ENCODE measurements around the gene RBM8A. TPM values are rescaled to one million over a fixed set of nuclear protein-coding genes. Genes with fewer than 3 reads are reported as not detected.

Gene RBM8A
- total RNA-seq, 2 experiments from 2014 or later = 135 to 200 TPM

DNA sequence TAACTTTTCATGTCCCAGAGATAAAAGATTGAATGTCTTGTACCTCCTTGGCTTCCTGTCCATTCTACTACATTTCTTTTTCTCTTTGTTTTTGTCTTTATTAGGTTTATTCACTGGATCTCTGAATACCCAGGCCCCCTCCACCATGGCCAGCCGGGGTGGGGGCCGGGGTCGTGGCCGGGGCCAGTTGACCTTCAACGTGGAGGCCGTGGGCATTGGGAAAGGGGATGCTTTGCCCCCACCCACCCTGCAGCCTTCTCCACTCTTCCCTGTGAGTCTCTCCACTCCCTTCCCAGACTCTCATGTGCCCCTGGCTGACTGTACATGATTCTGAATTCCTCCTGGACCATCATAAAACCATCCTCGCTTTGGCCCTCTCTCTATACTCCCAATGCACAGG is 47.4 kb upstream of the RBM8A start:
- ChIA-PET POLR2A (no interaction called here), CTCF (ENCODE audit: unreplicated experiment) (no interaction called here)
- H3K79me2 ChIP-seq (ENCODE audit: insufficient read depth, low read depth, low read length) = no peaks in the 10 kb centered on the region
- H3K4me1 ChIP-seq (ENCODE audit: insufficient read depth, low read length, poor library complexity, severe bottlenecking) = peaks cover 29% of the 10 kb centered on the region
- H3K36me3 ChIP-seq (ENCODE audit: insufficient read depth, low read length) = no peaks in the 10 kb centered on the region
- no TSS peak for BruUV-seq (replicated peaks)
- TF ChIP-seq CTCF (conservative IDR thresholded peaks at IDR 0.05; ENCODE audit: low read length) = no peak
- TF ChIP-seq EZH2phosphoT487 (IDR thresholded peaks at IDR 0.05; ENCODE audit: borderline replicate concordance, low read depth, low read length) = no peak
- H3K4me2 ChIP-seq (ENCODE audit: low read length) = no peak overlapping the region
- H3K27ac ChIP-seq (ENCODE audit: low read depth, low read length, poor library complexity, severe bottlenecking) = no peak overlapping the region
- H4K20me1 ChIP-seq (ENCODE audit: insufficient read depth, low read length) = no peaks in the 10 kb centered on the region
- intact Hi-C loops (cut with micrococcal nuclease; ENCODE audit: unreplicated experiment) = loop anchor here (5.0 kb wide), 1 partner anchor 127 kb away; the partner anchor contains the start of gene NUDT17
- no peak overlapping the region for H2AFZ ChIP-seq (ENCODE audit: low read length)
- DNase-seq (ENCODE audit: low spot score) = no peak
- no peaks in the 10 kb centered on the region for H3K9me2 ChIP-seq (ENCODE audit: insufficient read depth, low read length)
- no peak overlapping the region for H3K4me3 ChIP-seq (ENCODE audit: low read depth, low read length, poor library complexity, severe bottlenecking)
- no peaks in the 10 kb centered on the region for H3K9me3 ChIP-seq (ENCODE audit: low read length)

GRCh38 chr1:145972580-145972979 is 45.3 kb upstream of the RBM8A start:
- peaks cover 7% of the 10 kb centered on the region for H3K4me1 ChIP-seq (ENCODE audit: insufficient read depth, low read length, poor library complexity, severe bottlenecking)
- no peak overlapping the region for H3K4me3 ChIP-seq (ENCODE audit: low read depth, low read length, poor library complexity, severe bottlenecking)
- H3K79me2 ChIP-seq (ENCODE audit: insufficient read depth, low read depth, low read length) = no peaks in the 10 kb centered on the region
- H3K36me3 ChIP-seq (ENCODE audit: insufficient read depth, low read length) = peaks cover 2% of the 10 kb centered on the region
- no peaks in the 10 kb centered on the region for H3K9me3 ChIP-seq (ENCODE audit: low read length)
- DNase-seq (ENCODE audit: low spot score) = no peak
- no TSS peak for BruUV-seq (replicated peaks)
- no peaks in the 10 kb centered on the region for H3K9me2 ChIP-seq (ENCODE audit: insufficient read depth, low read length)
- intact Hi-C loops (cut with micrococcal nuclease; ENCODE audit: unreplicated experiment) = no loop called here
- ChIA-PET CTCF (ENCODE audit: unreplicated experiment) (no interaction called here), POLR2A (no interaction called here)
- TF ChIP-seq EZH2phosphoT487 (IDR thresholded peaks at IDR 0.05; ENCODE audit: borderline replicate concordance, low read depth, low read length) (no peak), CTCF (conservative IDR thresholded peaks at IDR 0.05; ENCODE audit: low read length) (no peak)
- H3K4me2 ChIP-seq (ENCODE audit: low read length) = no peak overlapping the region
- no peak overlapping the region for H3K27ac ChIP-seq (ENCODE audit: low read depth, low read length, poor library complexity, severe bottlenecking)
- H2AFZ ChIP-seq (ENCODE audit: low read length) = no peak overlapping the region
- H4K20me1 ChIP-seq (ENCODE audit: insufficient read depth, low read length) = no peaks in the 10 kb centered on the region

DNA sequence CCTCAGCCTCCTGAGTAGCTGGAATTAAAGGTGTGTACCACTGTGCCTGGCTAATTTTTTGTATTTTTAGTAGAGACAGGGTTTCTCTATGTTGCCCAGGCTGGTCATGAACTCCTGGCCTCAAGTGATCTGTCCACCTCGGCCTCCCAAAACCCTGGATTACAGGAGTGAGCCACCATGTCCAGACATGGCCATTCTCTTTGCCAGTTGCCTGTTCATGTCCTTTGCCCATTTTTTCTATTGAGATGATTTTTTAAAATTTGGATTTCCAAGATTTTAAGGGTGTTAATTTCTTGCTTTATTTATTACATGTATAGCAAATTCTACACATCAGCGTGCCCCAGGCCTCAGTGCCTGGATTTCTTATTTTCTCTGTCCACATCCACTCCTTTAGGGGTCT is 40.0 kb upstream of the RBM8A start:
- Histone ChIP-seq H3K9me3 (ENCODE audit: low read length) (peaks cover 3% of the 10 kb centered on the region; the same call in 1 of the 2 replicates), H3K9me2 (ENCODE audit: insufficient read depth, low read length) (no peaks in the 10 kb centered on the region), H4K20me1 (ENCODE audit: insufficient read depth, low read length) (no peaks in the 10 kb centered on the region), H3K4me2 (ENCODE audit: low read length) (no peak overlapping the region), H3K4me1 (ENCODE audit: insufficient read depth, low read length, poor library complexity, severe bottlenecking) (peaks cover 23% of the 10 kb centered on the region), H3K79me2 (ENCODE audit: insufficient read depth, low read depth, low read length) (peaks cover 6% of the 10 kb centered on the region; the same call in 1 of the 2 replicates), H3K4me3 (ENCODE audit: low read depth, low read length, poor library complexity, severe bottlenecking) (no peak overlapping the region), H2AFZ (ENCODE audit: low read length) (no peak overlapping the region), H3K36me3 (ENCODE audit: insufficient read depth, low read length) (peaks cover 6% of the 10 kb centered on the region), H3K27ac (ENCODE audit: low read depth, low read length, poor library complexity, severe bottlenecking) (no peak overlapping the region)
- intact Hi-C loops (cut with micrococcal nuclease; ENCODE audit: unreplicated experiment) = no loop called here
- TF ChIP-seq CTCF (conservative IDR thresholded peaks at IDR 0.05; ENCODE audit: low read length) (no peak), EZH2phosphoT487 (IDR thresholded peaks at IDR 0.05; ENCODE audit: borderline replicate concordance, low read depth, low read length) (no peak)
- DNase-seq (ENCODE audit: low spot score) = no peak
- ChIA-PET CTCF (ENCODE audit: unreplicated experiment) (no interaction called here), POLR2A (interaction anchor here (0.7 to 5.5 kb wide), 3 partner anchors 10 to 109 kb away, joined by 4 to 58 read pairs (median 12); partner anchors contain the start of genes LIX1L and PIAS3)
- no TSS peak for BruUV-seq (replicated peaks)
